Right lobe of liver (tissue), 4 donors: ENCODE measurements around the gene CA6.

Experiments used
- POLR2A ChIP-seq: fragments of 450-650 bp; IDR thresholded peaks from one replicate; pipeline ENCODE4 v1.6.1; 2017; ENCODE audit warnings: antibody characterized with exemption, mild to moderate bottlenecking
- TF ChIP-seq, protein P1 (sequence below), 4 donors: fragments of 200-600 bp in 3 of 4; fragments of 450-650 bp in 1 of 4; IDR thresholded peaks; one replicate each; pipeline versions ENCODE4 v1.5.1 to v1.8.0; 2016 to 2022; ENCODE audit warnings: antibody characterized with exemption in 4 of 4, mild to moderate bottlenecking in 2 of 4
- donor health status: DM: no; HTN: no; CAD: no.
- donor health status: DM: no; HTN: no; CAD: no.
- donor health status: DM: no; HTN: yes; CAD: no.

DNA sequence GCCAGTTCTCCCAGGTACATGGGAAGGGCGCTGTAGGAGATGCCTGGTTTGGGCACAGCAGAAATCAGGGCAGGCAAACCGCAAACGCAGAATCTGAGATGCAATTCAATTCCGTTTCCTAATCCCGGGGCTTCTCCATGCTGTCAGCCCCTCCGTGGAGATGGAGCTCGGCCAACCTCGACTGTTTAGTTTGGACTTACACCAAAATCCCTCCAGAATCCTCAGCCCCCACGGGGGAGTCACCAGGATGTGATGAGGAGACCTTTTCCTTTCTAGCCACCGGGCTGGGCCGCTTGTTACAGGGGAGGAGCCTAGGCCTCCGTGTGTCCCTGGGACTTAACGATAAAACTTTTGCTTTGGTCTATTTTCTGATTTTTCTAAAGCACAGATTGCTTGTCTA lies 72.7 kb downstream of the CA6 start:
- TF ChIP-seq POLR2A = no peak
- TF ChIP-seq, protein P1, sequence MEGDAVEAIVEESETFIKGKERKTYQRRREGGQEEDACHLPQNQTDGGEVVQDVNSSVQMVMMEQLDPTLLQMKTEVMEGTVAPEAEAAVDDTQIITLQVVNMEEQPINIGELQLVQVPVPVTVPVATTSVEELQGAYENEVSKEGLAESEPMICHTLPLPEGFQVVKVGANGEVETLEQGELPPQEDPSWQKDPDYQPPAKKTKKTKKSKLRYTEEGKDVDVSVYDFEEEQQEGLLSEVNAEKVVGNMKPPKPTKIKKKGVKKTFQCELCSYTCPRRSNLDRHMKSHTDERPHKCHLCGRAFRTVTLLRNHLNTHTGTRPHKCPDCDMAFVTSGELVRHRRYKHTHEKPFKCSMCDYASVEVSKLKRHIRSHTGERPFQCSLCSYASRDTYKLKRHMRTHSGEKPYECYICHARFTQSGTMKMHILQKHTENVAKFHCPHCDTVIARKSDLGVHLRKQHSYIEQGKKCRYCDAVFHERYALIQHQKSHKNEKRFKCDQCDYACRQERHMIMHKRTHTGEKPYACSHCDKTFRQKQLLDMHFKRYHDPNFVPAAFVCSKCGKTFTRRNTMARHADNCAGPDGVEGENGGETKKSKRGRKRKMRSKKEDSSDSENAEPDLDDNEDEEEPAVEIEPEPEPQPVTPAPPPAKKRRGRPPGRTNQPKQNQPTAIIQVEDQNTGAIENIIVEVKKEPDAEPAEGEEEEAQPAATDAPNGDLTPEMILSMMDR (IDR thresholded peaks at IDR 0.05) = no peak
